Measurements from ENCODE around the gene TSPO2.

DNA sequence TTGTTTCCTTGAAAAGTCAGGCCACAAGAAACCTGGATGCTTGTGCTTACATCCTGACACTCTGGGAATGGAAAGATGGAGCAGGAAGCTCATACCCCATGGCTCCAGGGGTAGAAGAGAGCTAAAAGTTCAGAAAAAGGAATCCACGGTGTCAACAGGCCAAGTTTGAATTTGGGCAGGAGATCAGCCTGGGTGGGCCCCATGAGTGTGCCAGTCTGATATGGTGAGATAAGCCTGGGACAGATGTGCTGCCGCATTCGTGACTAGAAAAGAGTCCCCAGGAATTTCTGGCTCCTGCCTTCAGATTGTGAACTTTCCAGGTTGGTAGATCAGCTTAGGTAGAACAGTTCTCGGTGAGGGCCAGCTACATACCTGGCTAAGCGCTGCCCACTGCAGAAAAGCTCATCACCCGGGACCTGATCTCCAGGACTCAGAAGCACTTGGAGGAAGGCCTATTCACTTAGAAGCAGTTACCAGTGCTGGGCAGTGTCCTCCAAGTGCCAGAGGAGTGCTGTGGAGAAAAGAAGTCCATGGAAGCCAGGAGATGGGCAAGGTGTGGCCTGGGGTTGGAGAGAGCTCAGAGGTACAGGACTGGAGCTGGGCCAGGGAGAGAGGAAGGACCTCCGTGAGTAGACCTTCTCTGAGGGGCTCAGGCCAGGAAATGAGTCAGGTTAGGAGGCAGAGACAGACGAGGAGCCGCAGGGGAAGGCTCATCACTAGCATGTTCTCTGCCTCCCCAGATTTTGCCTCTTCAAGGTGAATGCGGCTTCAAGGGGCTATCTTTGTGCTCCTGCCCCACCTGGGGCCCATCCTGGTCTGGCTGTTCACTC is at the start of gene TSPO2:
- TF ChIP-seq, protein P1, sequence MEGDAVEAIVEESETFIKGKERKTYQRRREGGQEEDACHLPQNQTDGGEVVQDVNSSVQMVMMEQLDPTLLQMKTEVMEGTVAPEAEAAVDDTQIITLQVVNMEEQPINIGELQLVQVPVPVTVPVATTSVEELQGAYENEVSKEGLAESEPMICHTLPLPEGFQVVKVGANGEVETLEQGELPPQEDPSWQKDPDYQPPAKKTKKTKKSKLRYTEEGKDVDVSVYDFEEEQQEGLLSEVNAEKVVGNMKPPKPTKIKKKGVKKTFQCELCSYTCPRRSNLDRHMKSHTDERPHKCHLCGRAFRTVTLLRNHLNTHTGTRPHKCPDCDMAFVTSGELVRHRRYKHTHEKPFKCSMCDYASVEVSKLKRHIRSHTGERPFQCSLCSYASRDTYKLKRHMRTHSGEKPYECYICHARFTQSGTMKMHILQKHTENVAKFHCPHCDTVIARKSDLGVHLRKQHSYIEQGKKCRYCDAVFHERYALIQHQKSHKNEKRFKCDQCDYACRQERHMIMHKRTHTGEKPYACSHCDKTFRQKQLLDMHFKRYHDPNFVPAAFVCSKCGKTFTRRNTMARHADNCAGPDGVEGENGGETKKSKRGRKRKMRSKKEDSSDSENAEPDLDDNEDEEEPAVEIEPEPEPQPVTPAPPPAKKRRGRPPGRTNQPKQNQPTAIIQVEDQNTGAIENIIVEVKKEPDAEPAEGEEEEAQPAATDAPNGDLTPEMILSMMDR (IDR thresholded peaks at IDR 0.05; ENCODE audit: insufficient read depth, low read length, poor library complexity, severe bottlenecking): no peak
- TF ChIP-seq EZH2phosphoT487 (conservative IDR thresholded peaks at IDR 0.05; ENCODE audit: low read length): no peak
